GM19452 (cell line): ENCODE results near the gene BCHE.

Experiments
- ATAC-seq: cut with Tn5 transposase; IDR thresholded peaks from one replicate; pipeline ENCODE4 v1.9.1; 2021; ENCODE audit not compliant: unreplicated experiment

The BCHE gene

DNA sequence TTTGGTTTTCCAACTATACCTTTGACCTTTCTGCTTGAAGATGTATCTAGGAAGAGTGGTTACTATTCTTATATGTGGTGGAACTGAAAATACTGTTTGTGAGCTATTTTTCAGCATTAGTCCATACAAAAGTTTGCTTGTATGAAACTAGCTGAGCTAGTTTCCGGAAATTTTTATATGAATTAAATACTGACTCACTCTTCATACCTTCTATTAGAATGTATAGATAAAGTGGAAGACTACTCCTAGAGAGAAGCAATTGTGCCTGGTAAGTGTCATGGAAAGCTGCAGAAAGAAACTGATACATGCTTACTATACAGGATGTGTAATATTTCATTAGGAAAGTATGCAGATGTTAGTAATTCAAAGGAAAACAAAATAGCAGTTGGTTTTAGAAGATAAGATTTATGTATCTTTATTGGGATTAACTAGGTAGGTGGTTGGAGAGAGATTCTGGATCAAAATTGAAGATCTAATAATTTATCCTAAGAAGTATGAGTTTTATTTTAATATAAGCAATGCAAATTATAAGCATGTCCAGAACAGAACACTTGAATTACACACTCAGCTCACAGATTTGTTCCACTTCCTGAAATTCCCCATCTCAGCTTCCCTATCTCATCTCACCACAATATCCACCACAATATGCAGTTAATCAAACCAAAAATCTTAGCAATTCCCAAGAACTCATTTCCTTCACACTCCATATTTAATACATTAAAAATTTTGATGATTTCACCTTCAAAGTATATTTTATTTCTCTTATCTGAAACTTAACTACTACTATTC, 82.8 kb downstream of the BCHE start:
- no peak for ATAC-seq

DNA sequence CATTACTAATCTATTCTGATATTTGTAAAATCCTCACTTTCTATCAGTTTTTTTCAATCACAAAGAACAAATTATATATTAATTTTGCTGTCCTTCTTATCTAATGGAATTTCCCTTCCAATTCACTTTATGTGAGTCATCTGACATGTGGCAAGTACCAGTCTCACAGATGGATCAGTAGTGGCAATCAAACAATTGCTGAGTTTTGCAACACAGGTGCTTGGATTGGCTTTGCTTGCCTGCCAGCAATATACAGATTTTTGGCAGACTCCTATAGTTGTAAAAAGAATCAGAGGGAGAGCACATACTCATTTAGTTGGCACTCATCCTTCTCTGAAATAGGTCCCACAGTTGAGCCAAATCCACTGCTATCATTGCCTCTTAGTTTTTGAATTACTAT, 83.7 kb downstream of the BCHE start:
- no peak for ATAC-seq

DNA sequence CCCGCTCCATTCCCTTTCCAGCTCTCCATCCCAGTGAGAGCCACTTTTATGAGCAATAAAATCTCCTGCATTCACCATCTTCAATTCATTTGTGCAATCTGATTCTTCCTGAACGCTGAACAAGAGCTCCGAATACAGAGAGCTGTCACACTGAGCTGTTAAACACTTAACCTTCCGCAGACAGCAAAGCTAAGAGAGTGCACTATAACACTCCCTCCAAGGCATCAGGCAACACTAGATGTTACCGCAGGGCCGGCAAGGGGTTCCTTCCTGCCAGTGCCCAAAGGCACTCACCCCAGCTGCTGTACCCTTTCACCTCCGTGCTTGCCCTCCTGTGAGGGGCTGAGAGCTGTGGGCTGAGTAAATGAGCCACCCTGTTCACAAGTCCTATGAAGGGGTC, 85.6 kb downstream of the BCHE start:
- no peak for ATAC-seq

DNA sequence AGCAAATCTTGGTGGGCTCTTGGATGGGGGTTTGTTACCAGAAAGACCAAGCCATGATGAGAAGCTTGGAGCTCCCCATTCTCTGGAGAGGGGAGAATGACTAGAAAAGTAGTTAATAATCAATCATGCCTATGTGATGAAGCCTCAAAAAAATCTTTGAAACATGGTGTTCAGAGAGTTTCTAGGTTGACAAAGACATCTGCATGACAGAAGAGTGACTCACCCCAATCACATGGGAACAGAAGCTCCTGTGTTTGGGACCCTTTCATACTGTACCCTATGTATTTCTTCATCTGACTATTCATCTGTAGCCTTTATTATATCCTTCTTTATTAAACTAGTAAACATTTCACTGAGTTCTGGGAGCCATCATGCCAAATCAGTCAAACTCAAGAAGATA, 87.4 kb downstream of the BCHE start:
- no peak for ATAC-seq

DNA sequence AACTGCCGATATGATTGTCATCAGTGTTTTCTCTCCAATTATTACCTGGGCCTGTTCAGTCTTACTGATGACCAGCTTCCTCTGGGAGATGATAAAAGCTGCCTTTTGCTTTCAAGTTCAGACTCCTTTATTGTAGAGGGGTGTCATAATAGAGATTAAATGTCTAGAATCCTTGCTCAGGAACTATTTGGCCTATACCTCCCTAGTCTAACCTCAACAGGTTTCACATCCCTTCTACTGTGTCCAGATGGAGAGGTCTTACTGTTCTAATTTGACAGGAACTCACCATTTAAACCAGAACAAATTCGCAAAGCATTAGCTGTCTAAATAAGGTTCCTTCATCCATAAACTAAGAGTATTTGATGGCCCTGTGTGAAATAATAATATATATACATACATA, 88.0 kb downstream of the BCHE start:
- no peak for ATAC-seq

DNA sequence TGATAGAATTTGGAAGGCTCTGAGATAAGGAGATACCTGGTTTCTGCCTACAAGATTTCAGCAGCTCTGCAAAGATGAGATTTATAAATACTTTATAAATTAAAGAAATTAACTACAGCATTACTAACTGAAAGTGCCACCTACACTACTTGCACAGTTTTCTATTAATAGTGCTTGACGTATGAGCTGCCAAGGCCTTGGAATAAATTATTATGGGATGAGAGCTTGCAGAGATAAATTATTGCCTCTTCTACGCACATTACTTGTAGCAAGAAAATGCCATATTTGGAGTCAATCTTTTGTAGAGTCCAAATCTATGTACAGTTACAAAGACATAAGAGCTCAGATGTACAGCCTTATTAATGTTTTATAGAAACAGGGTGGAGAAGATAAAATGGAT, 89.1 kb downstream of the BCHE start:
- ATAC-seq, result no peak

DNA sequence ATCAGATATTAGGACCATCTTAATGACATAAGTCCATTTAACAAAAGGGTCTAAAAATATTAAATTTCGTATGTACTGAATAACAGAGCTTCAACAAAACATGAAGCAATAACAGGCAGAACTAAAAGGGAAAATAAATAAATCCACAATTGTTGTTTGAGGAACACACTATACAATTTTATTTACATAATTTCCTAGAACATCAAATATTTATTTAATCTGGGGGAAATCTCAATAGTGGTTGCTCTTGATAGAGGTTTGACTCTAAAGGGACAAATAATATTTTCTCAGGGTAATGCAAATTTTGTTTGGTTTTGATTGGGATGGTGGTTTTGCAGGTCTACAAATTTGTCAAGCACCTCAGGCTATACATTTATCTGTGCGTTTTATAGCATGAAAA, 90.3 kb downstream of the BCHE start:
- ATAC-seq, result no peak

DNA sequence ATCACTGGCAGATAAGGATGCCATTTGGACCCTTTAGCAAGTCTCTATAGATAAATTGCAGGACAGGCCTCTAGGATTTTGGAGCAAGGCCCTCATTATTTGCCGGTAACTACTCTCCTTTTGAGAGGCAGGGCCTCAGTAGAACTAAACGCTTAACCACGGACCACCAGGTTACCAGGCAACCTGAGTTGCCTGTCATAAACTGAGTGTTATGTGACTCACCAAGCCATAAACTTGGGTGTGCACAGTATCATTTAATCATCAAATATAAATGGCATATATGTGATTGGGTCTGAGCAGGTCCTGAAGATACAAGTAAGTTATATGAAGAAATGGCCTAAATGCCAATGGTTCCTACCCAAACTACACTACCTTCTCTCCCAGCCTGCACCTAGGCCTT, 93.2 kb downstream of the BCHE start:
- ATAC-seq, result no peak

DNA sequence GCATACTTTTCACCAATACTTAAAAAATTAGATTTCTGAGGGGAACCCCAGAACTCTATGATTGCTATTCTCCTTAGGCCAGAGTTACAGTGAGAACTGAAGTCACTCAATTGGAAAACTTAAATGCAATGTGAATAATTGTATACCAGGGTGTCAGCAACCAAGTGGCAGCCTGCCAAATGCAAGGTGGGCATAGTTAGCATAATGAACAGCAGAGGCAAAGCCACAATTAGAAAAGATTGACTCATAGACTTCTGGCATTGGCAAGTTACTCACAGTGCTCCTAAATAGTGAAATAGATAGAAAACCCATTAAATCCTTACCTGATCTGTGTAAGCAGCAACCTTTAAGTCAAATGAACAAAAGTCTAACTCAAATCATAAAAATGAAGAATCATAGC, 94.9 kb downstream of the BCHE start:
- no peak for ATAC-seq

DNA sequence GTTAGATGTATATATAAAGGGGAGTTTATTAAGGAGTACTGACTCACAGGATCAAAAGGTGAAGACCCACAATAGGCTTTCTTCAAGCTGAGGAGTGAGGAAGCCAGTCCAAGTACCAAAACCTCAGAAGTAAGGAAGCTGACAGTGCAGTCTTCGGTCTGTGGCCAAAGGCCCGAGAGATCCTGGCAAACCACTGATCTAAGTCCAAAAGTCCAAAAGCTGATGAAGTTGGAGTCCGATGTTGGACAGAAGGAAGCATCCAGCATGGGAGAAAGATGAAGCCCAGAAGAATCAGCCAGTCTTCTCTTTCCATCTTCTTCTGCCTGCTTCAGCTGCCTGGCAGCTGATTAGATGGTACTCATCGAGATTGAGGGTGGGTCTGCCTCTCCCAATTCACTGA, 107.5 kb downstream of the BCHE start:
- no peak for ATAC-seq

DNA sequence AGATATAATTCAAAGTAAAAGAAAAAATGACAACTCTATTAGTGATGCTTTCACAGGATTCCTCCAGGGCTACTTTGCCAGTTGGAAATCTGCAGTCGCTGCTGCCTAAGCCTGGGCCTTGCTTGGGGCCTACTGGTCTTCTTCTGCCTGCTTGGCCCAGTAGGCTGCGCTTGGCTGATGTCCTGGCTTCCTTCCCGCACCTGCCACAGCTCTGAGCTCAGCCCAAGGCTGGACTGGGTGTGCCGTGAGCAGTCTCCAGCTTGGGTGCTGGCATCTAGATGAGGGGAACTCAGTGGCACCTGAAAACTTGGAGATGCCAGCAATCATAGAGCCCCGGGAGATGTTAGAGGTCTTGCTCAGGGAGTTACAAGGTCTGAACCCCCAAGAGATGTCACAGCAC, 108.3 kb downstream of the BCHE start:
- ATAC-seq, result no peak

DNA sequence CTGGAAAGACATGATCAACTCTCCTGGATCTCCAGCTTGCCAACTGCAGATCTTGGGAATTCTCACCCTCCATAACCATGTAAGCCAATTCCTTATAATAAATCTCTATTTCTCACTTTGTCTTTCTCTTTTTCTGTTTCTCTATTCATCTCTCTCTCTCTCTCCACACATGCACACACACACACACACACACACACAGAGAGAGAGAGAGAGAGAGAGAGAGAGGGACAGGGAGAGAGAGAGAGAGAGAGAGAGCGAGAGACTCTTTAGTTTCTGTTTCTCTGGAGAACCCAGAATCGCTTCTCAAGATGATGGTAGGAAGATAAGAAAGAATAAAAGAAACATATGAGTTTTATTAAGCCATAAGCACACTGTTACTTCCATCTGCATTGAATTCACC, 111.9 kb downstream of the BCHE start:
- ATAC-seq, result no peak
